Pancreas (tissue), 10 donors: ENCODE data around the gene BAD. TPM values are rescaled to one million over a fixed set of nuclear protein-coding genes. Genes with fewer than 3 reads are reported as not detected.

Source experiments
- ATAC-seq, 4 donors: fragments of 200-7000 bp; cut with Tn5 transposase; one replicate each; pipeline versions ENCODE4 v1.8.0 to v1.9.1; 2020; ENCODE audit warnings: mild to moderate bottlenecking in 4 of 4, moderate library complexity in 4 of 4
- DNase-seq, 6 donors: peaks; one replicate each; pipeline ENCODE4 v3.0.0-alpha.2; 2020
- FAIRE-seq: peaks from 2 replicates; lab custom pipeline; 2012; peaks lifted over from hg19 to GRCh38; lab: Jason Lieb, UNC
- H3K27ac ChIP-seq, 4 donors: fragments of 200-600 bp; sonication (generic); 1 replicate in 3 of 4; 2 replicates in 1 of 4; pipeline versions ENCODE4 v1.5.0 to v1.8.0; 2020
- H3K27me3 ChIP-seq, 4 donors: fragments of 200-600 bp; one replicate each; pipeline ENCODE4 v1.8.0; 2021
- H3K36me3 ChIP-seq, 3 donors: fragments of 200-600 bp; sonication (generic) in 1 of 3; one replicate each; pipeline versions ENCODE4 v1.5.0 to v1.8.0; 2020 to 2021
- H3K4me1 ChIP-seq, 3 donors: fragments of 200-600 bp; one replicate each; pipeline ENCODE4 v1.8.0; 2021
- H3K4me3 ChIP-seq, 4 donors: fragments of 200-600 bp; sonication (generic) in 2 of 4; one replicate each; pipeline versions ENCODE4 v1.5.0 to v1.8.0; 2020 to 2021
- H3K9me3 ChIP-seq, 4 donors: fragments of 200-600 bp; one replicate each; pipeline ENCODE4 v1.8.0; 2021
- WGBS, 2 donors: extraction: QIAGEN DNeasy Blood & Tissue Kit; methylation state at CpG; one replicate each; pipeline ENCODE4 v1.1.7; 2013; 5-methylcytosine and 5-hydroxymethylcytosine counted together
- intact Hi-C, 3 donors: fragments of 100-400 bp; cut with DNase I; formaldehyde crosslinking; loops; one replicate each; pipeline versions ENCODE4 v1.11.1 to v1.14.2; 2022
- polyA plus RNA-seq, 2 donors: library from polyadenylated mRNA; stranded (reverse); fragments of 200-250 nt; gene quantifications; one replicate each; pipeline ENCODE4 v1.2.3, GENCODE V29; 2013
- total RNA-seq, 6 donors: library from RNA; stranded (reverse); fragmentation: NEBNext Ultra II Directional in 4 of 6; extraction: Animal tissue kit (Norgen Biotek cat#: 25700) in 4 of 6; gene quantifications; one replicate each; pipeline versions ENCODE4 v1.2.1 to v1.2.4, GENCODE V29; 2021 to 2023
- TF ChIP-seq, protein P1 (sequence below), 4 donors: fragments of 200-600 bp; sonication (generic) in 3 of 4; IDR thresholded peaks; one replicate each; pipeline versions ENCODE4 v1.5.0 to v1.8.0; 2021; ENCODE audit warnings: antibody characterized with exemption in 4 of 4
- donor health status: healthy with polysubstance abuse.
- donor health status: DM: no; HTN: no; CAD: no; lungs with moderate emphysema.
- donor health status: DM: no; HTN: no; CAD: no.
- donor health status: control.
- donor health status: control.
- donor health status: Bipolar disorder and iron deficiency.
- donor health status: DM: yes; HTN: yes; CAD: no.
- donor health status: DM: no; HTN: no; CAD: no.
- donor health status: DM: no; HTN: no; CAD: no.
- donor health status: DM: yes; HTN: yes; CAD: no.

Gene BAD
- total and polyA plus RNA-seq, 8 donors: 21.5 to 66.3 (median 24.5) TPM

DNA sequence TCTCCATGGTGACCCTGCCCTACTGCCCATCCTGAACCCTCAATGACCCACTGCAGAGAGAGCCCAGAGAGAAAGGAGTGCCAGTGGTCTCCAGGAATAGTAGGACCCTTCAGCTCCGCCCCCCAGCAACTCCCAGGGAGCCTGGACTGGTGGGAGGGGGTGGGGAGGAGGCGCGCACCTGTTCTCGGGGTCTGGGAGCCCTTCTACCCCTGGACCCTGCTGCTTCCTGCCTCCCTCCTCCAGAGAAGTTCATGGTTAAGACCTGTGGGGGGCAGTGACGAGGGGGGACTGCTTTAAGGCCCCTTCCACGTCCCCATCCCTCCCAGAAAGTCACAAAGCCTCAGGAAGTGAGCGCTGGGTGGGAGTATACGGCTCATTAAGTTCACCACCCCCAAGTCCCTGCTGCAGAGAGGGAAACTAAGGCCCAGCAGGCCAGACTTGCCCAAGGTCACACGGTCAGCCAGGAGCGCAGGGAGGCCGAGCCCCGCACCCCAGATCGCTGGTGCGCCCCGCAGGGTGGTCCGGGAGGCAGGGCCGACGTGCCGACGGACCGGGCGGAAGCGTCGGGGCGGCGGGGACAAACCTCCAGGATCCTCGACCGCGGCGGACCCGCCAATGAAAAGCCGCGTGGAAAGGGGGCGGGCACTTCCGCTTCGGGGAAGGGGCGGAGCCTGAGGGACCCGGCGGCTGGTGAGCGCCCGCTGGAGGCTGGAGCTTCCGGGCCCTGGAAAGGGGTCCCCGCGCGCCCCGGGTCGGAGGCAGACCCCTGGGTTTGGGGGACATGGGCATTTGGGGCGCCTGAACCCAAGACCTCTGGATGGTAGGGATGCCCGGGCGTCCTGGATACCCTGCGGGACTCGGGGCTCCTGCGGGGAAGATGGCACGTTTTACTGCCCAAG, 58.6 kb downstream of the BAD start, which contains the start of the genes NUDT22 and TRPT1:
NUDT22 (plus strand) TSS at position 667 of the 899 bp plus-strand sequence. CDS start 379 bp downstream, outside the sequence.
TRPT1 (minus strand) TSS at position 579 of the 899 bp plus-strand sequence; CDS start at position 253, 326 bp downstream.
- H3K9me3 ChIP-seq: no peaks in the 10 kb centered on the region
- DNase-seq: peak; percentile 88 to 97 (median 92)
- no peak for FAIRE-seq
- H3K27ac ChIP-seq: peak within 1 kb of the TSS; percentile 64 to 91 (median 88)
- TF ChIP-seq, protein P1, sequence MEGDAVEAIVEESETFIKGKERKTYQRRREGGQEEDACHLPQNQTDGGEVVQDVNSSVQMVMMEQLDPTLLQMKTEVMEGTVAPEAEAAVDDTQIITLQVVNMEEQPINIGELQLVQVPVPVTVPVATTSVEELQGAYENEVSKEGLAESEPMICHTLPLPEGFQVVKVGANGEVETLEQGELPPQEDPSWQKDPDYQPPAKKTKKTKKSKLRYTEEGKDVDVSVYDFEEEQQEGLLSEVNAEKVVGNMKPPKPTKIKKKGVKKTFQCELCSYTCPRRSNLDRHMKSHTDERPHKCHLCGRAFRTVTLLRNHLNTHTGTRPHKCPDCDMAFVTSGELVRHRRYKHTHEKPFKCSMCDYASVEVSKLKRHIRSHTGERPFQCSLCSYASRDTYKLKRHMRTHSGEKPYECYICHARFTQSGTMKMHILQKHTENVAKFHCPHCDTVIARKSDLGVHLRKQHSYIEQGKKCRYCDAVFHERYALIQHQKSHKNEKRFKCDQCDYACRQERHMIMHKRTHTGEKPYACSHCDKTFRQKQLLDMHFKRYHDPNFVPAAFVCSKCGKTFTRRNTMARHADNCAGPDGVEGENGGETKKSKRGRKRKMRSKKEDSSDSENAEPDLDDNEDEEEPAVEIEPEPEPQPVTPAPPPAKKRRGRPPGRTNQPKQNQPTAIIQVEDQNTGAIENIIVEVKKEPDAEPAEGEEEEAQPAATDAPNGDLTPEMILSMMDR (IDR thresholded peaks at IDR 0.05): peak in 1 of 4 donors; percentile 12
- peak within 1 kb of the TSS; percentile 49 to 90 (median 69) for H3K4me3 ChIP-seq
- no peaks in the 10 kb centered on the region for H3K27me3 ChIP-seq
- peak; percentile 76 to 90 (median 84) for ATAC-seq
- peaks cover 8 to 31% (median 17%) of the 10 kb centered on the region in 3 donors for H3K4me1 ChIP-seq
- intact Hi-C loops: no loop called here
- no peaks in the 10 kb centered on the region for H3K36me3 ChIP-seq
- WGBS, 2 donors: 0 to 1% methylated on average over 43 to 54 of the region's 54 CpGs

DNA sequence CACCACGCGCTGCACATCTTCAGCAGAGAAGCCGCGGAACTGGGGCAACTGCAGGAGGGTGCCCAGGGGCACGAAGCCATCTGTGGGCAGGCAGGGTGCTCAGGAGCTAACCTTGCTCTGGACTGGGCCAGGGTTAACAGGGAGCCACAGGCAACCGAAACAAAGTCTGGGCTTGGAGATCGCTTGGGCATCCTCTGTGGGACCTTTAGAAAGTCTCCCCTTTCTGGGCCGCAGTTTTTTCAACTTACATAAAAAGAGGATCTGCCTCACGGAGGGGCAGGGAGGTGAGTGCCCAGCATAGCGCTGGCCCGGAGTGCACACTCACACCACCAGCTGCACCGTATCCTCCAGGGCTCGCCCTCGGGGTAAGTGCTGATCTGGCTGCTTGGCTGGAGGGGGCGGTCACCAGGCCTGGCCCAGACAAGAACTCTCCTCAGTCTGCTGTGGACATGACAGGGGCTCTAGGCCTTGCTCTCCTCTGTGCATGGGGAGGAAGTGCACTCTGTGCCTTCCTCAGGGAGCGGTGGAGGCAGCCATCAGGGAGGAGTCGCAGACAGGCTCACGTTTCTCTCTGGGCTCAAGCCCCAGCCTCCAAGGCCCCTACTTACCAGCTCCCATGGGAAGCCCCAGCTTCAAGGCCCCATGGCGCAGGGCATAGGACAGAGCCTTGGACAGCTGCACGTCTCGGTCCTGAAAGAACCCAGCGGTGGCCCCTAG, 59.4 kb downstream of the BAD start:
- WGBS, 2 donors: 55 to 59% methylated on average over 22 of the region's 22 CpGs
- peak in 3 of 6 donors; percentile 32 to 71 (median 47) for DNase-seq
- TF ChIP-seq, protein P1 (IDR thresholded peaks at IDR 0.05): no peak
- Histone ChIP-seq H3K36me3 (no peaks in the 10 kb centered on the region), H3K9me3 (no peaks in the 10 kb centered on the region), H3K27ac (peak overlapping the region; percentile 64 to 91 (median 88)), H3K4me1 (peaks cover 8 to 31% (median 17%) of the 10 kb centered on the region in 3 donors), H3K27me3 (no peaks in the 10 kb centered on the region), H3K4me3 (peak overlapping the region; percentile 49 to 90 (median 69))
- FAIRE-seq: no peak
- intact Hi-C loops: no loop called here
- no peak for ATAC-seq

DNA sequence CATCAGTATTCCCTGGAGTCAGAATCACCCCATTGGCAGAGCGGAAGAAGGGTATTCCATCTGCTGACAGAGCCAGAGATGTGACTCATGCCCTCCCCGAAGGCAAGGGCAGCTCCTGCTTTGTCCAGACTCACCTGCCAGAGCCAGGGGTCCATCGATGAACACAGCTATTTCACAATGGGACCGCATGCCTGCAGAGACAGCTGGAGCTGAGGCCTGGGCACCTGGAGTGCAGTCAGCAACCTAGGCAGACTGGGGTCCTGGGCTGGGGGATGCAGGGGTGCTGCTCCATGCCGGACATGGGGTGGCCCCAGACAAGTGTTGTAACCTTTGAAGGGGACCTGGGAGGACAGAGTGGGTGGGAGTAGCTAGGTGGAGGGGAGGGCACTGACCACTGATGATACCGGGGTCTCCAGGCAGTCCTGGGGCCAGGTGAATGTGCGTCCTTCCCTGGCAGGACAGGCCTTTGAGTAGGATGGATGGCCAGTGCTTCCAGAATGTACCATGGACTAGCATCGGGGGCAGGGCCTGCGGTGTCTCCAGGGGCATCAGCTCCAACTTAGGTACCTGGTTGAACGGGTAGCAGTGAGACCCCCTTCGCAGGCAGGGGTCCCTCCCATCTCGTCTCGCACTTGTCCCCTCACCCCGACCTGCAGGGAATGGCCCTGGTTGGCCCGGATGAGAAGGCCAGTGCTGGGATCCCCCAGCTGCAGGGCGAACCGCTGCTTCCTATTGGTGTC, 60.1 kb downstream of the BAD start:
- FAIRE-seq (no peak), DNase-seq (peak in 4 of 6 donors; percentile 20 to 79 (median 37)), ATAC-seq (no peak)
- TF ChIP-seq, protein P1 (IDR thresholded peaks at IDR 0.05): no peak
- Histone ChIP-seq H3K36me3 (no peaks in the 10 kb centered on the region), H3K4me3 (no peak overlapping the region), H3K9me3 (no peaks in the 10 kb centered on the region), H3K27me3 (no peaks in the 10 kb centered on the region), H3K27ac (no peak overlapping the region), H3K4me1 (peaks cover 3 to 23% (median 15%) of the 10 kb centered on the region in 3 donors)
- intact Hi-C loops: no loop called here
- 89% methylated on average over 17 of the region's 17 CpGs for WGBS, 2 donors

DNA sequence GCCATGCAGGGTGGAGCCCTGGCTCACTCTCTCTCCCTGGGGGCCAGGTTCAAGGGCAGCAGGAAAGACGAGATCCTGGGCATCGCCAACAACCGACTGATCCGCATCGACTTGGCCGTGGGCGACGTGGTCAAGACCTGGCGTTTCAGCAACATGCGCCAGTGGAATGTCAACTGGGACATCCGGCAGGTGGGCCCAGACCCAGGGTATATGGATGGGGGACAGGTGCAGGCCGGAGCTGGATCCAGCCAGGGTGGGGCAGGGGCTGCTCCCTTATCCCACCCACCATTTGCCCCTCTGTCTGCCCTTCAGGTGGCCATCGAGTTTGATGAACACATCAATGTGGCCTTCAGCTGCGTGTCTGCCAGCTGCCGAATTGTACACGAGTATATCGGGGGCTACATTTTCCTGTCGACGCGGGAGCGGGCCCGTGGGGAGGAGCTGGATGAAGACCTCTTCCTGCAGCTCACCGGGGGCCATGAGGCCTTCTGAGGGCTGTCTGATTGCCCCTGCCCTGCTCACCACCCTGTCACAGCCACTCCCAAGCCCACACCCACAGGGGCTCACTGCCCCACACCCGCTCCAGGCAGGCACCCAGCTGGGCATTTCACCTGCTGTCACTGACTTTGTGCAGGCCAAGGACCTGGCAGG, 61.3 kb downstream of the BAD start:
- DNase-seq: peak in 3 of 6 donors; percentile 33 to 74 (median 35)
- no peak for FAIRE-seq
- H3K27me3 ChIP-seq: no peaks in the 10 kb centered on the region
- intact Hi-C loops: no loop called here
- H3K4me3 ChIP-seq: no peak overlapping the region
- H3K27ac ChIP-seq: no peak overlapping the region
- 55 to 60% methylated on average over 24 of the region's 24 CpGs for WGBS, 2 donors
- H3K36me3 ChIP-seq: no peaks in the 10 kb centered on the region
- TF ChIP-seq, protein P1 (IDR thresholded peaks at IDR 0.05): no peak
- no peaks in the 10 kb centered on the region for H3K9me3 ChIP-seq
- no peak for ATAC-seq
- H3K4me1 ChIP-seq: peaks cover 13 to 24% (median 21%) of the 10 kb centered on the region in 3 donors
